Endometrial microvascular endothelial cells (primary cell): ENCODE data around the gene A4GALT. TPM values are rescaled to one million over a fixed set of nuclear protein-coding genes. Genes with fewer than 3 reads are reported as not detected.
"Not testable (repeated sequence)": the region's sequence is repeated elsewhere in the genome, so short reads cannot be mapped to it uniquely, and the experiment has no call there.

Source experiments
- in situ Hi-C: cut with HindIII; loops from 2 replicates; pipeline ENCODE4 v1.10.0; 2017; ENCODE audit warnings: low sequenced_read_pairs, low pct_unique_long_range_greater_than_20kb; ENCODE audit errors: inconsistent ontology term
- total RNA-seq: library from RNA; depleted of rRNA; stranded (reverse); fragments of >200 nt; gene quantifications from one replicate; pipeline ENCODE4 v1.2.3, GENCODE V29; 2015; ENCODE audit errors: inconsistent ontology term

Gene A4GALT
- total RNA-seq, 1 donor from 2014 or later = 28.7 TPM

DNA sequence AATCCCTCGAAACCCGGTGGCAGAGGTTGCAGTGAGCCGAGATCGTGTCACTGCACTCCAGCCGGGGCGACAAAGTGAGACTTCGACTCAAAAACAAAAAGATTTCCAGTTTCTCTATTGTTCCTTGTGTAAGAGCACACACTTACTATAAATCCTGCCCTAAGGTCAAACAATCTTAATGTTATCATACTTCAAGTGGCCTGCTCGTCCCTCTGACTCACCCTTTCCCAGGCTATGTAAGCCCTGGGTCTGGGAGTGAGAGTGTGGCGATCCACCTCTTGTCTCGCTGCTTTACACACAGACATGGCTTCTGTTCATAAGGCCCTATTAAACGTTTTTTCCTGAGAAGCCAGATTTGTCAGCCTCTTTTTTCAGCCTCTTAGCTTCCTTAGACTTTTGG is 24.4 kb upstream of the A4GALT start:
- in situ Hi-C loops = no loop called here

DNA sequence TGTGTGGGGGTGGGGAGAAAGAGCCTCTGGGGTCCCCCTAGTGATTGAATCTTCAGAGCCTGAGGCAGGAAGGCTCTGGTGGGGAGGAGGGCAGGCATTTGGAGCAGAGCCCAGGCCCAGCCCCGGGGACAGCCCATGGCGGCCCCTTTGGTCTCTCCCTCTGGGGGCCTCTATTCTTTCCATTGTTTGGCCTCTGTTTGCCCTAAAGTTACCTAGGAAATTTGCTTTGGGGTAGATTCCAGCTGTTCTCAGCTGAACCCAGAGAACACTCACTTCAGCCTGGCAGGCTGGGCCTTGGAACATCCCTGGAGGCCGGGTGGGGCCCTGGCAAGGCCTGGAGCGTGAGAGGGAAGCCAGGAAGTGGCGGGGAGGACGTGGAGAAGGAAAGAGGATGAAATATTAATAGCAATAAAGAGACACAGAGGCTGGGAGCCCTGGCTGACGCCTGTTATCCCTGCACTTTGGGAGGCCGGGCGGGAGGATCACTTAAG is 22.9 kb upstream of the A4GALT start:
- in situ Hi-C loops = no loop called here

DNA sequence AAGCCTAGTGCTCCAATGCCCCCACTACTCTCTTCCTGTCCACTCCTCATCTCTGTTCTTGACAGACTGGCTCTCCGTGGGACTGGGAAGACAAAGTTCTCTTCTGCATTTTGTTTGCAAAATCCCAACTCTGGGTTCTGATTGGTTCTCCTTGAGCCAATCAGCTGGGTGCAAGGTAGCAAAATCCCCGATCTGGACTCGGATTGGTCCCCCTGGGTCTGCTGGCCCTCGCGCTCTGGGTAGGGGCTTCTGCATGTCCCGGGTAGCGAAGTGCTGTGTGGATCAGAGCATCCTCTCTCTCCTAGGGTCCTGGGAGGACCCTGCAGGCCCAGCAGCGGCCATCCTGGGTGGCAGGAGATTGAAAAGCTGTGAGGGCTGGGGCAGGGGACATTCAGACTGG is 22.3 kb upstream of the A4GALT start:
- in situ Hi-C loops = no loop called here

DNA sequence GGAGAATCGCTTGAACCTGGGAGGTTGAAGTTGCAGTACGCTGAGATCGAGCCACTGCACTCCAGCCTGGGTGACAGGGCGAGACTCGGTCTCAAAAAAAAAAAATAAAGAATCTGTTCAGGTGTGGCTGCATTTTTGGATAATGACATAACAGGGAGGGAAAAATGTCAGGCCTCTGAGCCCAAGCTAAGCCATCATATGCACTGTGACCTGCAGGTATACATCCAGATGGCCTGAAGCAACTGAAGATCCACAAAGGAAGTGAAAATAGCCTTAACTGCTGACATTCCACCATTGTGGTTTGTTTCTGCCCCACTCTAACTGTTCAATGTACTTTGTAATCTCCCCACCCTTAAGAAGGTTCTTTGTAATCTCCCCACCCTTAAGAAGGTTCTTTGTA is 19.6 kb upstream of the A4GALT start:
- in situ Hi-C loops = not testable (repeated sequence)

DNA sequence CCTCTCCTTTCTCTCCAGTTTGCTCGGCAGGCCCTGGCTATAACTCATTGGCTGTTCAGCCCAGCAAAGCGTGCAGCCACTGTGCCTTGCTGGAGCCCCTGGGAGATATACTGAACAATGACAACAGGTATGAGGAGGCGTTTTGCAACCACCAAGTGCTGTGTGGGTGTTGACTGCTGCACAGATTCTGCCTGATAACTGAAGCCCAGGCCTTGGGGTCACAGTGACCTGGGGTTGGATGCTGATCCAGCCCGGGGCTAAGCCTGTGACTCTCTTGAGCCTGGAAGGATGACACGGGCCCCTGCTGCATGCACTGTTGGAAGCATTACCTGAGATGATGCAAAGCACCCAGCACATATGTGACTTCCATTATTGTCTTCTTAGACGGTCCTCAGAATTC is 13.7 kb upstream of the A4GALT start:
- in situ Hi-C loops = no loop called here

DNA sequence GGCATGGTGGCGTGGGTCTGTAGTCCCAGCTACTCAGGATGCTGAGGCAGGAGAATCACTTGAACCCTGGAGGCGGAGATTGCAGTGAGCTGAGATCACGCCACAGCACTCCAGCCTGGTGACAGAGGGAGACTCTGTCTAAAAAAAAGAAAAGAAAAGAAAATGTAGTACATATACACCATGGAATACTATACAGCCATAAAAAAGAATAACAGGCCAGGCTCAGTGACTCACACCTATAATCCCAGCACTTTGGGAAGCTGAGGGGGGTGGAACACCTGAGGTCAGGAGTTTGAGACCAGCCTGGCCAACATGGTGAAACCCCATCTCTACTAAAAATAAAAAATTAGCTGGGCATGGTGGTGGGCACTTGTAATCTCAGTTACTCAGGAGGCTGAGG is 12.7 kb upstream of the A4GALT start:
- in situ Hi-C loops = not testable (repeated sequence)

DNA sequence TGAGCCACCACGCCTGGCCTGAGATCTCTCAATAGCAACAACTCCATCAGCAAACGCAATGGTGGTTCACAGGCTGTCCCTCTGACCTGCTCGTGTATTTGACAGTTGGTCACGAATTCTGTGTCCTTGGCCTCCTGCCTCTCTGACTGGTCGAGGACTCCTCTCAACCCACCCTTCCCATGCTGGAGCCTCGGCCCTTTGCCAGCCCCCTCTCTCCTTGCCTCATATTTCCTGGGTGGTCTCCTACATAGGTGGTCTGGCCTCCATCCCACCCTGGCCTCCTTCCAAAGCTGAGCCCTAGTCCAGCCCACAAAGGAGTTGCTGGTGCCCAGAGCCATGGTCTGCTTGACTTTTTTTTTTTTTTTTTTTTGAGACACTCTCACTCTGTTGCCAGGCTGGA is 11.4 kb upstream of the A4GALT start:
- in situ Hi-C loops = no loop called here

DNA sequence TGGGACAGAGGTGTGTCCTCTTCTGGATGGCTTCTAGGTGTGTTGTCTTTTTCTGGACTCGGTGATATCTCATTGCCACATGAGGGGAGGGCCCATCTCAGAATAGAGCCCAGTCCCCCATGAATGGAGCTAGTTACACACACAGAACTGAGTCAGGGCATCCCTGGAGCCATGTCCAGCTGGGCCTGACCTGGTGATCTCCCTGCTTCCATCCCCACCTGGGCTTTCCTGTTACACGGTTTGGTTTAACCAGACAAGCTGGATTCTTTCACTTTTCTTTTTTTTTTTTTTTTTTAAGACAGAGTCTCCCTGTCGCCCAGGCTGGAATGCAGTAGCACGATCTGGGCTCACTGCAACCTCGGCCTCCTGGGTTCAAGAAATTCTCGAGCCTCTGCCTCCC is 6.1 kb upstream of the A4GALT start:
- in situ Hi-C loops = no loop called here

DNA sequence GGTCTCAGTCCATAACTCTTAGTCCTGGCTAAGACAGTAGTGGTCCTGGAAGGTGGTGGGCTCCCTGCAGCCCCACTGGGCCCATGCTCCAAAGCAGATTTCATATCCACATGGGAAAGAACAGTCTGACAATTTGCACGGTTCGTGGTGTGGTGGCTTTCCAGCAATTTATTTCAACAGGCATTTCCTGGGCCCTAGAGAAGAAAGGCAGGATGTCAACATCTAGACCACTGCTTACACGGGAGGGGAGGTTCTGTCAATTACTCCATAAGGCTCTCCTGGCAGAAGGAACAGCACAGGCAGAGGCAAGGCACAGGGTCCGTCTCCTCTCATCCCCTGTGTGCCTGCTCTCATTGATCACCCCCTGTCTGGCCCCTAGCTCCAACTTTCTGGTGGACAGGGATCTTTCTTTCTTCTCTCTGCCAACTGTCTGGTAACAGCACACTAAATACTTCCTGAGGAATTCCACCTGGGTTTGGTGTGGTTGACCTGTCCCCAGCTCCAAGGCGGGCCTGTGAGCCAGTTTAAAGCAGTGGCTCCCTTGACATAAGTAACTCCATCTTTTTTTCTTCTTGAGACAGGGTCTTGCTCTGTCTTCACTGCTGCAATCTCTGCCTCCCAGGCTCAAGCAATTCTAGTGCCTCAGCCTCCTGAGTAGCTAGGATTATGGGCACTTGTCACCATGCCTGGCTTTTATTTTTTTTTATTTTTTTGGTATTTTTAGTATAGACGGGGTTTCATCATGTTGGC is 5.1 kb upstream of the A4GALT start:
- in situ Hi-C loops = no loop called here

DNA sequence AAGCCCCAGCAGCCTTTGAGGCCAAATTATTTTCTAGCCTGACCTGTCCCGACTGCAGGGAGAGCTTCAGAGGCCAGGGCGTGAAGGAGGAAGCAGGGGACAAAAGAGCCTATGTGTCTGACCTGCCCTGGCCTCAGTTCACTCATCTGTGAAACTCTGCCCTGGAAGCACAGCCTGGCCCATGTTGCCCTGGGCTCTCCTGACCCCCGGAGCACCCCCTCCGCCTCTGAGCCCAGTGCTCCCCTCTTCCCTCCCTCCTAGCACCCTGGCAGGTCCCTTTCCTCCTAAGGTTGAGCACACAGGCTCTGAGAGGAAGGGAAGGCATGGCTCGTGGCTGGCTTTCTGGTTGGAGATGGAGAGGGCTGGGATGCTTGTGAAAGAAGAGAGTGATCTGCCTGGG is 3.4 kb upstream of the A4GALT start:
- in situ Hi-C loops = no loop called here

DNA sequence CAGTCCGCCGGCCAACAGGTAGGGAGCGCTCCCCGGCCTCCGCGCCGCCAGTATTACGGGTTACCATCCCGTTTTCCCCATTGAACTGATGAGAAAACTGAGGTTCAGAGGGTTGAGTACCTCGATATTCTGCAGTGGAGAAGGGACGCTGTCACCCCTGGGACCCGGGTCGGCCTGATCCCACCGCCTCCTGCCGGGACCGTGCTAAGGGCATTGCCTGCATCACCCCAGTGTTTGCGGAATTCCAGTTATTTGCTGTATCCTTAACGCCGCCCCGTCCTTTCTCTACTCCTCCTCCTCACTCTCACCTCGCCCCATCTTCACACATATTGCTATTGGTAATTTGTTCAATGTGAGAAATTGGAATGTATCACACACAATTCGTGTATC is 370 bp upstream of the A4GALT start:
- in situ Hi-C loops = no loop called here

DNA sequence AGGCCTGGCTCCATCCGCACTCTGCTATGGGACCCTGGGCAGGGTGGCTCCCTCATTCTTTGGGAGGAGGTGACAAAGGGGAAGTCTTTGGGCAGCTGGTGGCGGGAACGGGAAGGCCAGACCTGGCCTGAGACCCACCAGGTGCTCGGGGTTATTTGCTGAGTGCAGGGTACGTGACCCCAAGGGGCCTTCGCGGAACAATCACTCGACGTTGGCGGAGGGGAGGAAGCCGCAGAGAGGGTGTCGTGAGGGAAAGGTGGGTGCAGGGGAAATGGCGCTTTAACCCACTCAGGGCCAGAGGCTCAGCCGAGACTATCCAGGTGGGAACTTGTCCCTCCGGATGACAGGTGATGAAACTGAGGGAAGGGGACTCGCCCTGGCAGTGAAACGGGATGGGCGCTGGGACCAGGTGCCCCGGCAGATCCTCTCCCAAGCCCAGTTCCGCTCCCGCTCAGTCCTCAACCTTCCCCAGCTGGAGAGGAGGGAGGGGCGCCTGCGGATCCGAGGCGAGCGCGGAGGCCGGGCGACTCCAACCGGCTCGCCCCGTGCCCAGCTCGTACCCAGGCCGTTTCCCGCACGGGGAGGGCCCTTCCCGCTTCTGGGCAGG is 911 bp downstream of the A4GALT start:
- in situ Hi-C loops = no loop called here

DNA sequence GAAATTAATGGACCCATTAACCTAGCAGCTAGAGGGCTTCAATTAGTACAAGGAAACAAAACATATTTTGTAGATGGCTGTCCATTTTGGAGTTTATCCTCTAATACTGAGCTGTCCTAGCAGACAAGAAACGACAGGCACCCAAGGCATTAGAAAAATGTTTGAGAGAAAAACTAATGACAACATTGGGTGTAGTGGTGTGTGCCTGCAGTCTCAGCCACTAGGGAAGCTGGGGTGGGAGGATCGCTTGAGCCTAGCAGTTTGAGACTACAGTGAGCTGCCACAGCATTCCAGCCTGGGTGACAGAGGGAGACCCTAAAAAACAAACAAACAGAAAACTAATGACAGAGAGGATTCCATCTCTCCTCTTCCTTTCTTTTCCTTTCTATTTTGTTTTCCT is 1.5 kb downstream of the A4GALT start:
- in situ Hi-C loops = no loop called here

DNA sequence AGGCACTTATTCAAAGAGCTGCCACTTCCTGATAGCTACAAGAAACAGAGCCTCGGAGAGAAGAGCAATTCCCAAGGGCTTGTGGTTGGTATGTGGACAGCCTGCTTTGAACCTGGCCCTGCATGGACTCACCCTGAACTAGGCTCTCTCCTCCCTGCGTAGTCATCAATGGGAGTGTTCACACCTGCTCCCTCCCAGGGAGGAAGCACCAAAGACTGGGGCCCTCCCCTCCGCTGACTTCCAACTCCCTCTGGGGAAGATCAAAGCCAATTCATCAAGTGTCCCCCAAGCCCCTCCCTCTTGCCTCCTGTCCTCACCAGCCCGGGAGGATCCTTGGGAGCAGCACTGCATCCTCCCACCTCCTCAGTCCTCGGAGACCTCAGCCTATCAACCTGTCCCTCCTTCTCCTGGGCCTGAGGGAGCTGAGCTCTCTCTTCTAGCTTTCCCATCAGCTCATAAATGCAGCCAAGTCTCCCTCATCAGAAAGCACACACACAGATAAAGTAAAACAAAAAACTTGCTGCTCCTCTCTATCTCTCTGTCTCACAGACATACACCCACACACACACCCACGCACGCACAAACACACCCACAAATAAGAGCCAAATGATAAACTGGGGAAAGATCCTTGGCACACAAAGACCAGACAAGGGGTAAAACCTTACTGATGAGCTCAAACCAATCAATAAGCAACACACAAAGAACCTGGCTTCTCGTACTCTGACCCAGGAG is 3.3 kb downstream of the A4GALT start:
- in situ Hi-C loops = no loop called here

DNA sequence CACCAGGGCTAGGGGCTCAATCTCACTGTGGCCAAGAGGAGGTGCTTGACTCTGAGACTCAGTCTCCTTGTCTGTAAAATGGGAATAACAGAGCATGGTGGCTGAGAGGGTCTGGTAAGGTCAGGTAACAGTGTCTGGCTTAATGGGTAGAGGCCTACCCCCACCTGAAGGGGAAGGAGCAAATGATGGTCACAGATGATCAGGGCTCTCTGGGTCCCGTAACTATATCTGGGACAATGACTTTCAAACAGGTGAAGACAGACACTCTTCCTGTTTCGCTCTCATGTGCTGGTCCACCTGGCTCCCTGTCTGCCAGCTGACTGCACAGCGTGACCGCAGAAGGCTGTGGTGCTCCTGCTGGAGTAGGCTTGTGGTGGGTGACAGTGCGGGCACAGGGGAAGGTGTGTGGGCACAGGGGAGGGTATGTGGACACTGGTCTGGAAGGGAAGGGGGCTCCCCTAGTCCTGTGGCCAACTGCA is 4.0 kb downstream of the A4GALT start:
- in situ Hi-C loops = no loop called here

DNA sequence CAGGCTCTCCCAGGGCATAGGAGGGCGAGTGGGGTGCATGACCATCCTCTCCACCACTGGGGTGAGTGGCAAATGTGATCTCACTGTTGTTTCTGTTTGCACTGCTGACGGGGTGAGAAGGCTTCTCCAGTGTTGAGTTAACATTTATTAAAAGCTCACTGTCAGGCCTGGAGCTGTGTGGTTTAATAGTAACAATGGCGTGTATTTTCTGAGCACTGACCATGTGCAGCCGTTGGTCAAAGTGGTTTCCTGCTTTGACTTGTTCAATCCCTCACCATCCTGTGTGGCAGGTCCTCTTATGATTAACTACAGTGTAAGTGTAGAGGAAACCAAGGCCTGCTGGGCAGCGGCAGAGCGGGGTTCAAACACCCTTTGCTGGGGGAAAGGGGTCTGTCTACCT is 4.4 kb downstream of the A4GALT start:
- in situ Hi-C loops = no loop called here

DNA sequence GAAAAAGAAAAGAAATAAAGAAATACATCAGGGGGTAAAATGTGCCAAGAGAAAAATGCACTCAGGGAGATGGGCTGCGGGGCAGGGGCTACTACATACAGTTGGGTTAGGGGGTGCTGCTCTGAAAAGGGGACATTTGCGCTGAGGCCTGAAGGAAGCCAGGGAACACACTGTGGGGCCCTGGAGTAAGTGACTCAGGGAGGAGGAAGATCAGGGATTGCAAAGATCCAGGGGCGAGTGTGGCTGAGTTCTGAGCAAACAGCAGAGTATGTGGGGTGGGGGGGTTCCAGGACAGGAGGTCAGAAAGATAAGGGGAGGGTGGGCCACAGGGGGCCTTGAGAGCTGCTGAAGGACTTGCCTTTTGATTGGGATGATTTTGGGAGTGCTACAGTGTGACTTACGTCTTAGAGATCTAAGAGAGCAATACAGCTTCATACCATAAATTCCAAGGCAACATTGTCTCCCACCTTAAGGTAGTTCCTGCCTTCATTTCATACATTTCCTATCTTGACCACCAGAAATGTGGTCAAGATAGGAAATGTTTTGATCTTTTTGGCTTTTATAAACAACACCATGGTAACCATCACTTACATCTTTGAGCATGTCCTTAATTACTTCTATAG is 5.8 kb downstream of the A4GALT start:
- in situ Hi-C loops = no loop called here

DNA sequence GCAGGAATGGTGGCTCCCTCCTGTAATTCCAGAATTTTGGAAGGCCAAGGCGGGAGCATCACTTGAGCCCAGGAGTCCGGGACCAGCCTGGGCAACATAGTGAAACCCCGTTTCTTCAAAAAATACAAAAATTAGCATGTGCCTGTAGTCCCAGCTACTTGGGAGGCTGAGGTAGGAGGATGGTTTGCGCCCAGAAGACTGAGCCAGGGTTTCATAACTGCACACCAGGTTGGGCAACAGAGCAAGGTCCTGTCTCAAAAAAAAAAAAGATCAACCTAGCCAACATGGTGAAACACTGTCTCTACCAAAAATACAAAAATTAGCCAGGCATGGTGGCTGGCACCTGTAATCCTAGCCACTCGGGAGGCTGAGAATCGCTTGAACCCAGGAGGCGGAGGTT is 6.4 kb downstream of the A4GALT start:
- in situ Hi-C loops = no loop called here
